Small intestine (tissue), 4 donors: ENCODE results near the gene TMEM237. TPM values are rescaled to one million over a fixed set of nuclear protein-coding genes. Genes with fewer than 3 reads are reported as not detected.

Experiments
- polyA plus RNA-seq, 4 donors: library from polyadenylated mRNA; stranded (reverse) in 3 of 4; unstranded in 1 of 4; fragments of 200-250 nt in 3 of 4; fragments of 120-200 nt in 1 of 4; gene quantifications; one replicate each; pipeline versions ENCODE4 v1.2.1 to v1.2.3, GENCODE V29; 2013
- donor health status: healthy with polysubstance abuse.
- donor health status: Bipolar disorder and iron deficiency.
- donor health status: healthy.

Gene TMEM237
- polyA plus RNA-seq, 4 donors, result under 0.01 to 12.4 (median 4.5) TPM

Other genes with a start within 250 kb of the TMEM237 start
- gene TRAK2, start 192.0 kb downstream of the TMEM237 start, polyA plus RNA-seq, result 10 to 100 TPM; 13.4 to 36.1 (median 21.5) TPM
- gene STRADB, start 191.8 kb downstream of the TMEM237 start, polyA plus RNA-seq, result 100 to 1,000 TPM in 2 of 4 donors, 10 to 100 TPM in 2; 30.3 to 160 (median 97.6) TPM
- under 1 TPM in 2 of 4 donors, not detected in 2; 0.04 to 0.09 TPM for gene MPP4, start 55.1 kb upstream of the TMEM237 start, polyA plus RNA-seq
- 10 to 100 TPM in 2 of 4 donors, 1 to 10 TPM in 2; 8.4 to 34.0 (median 10.8) TPM for gene ALS2, start 137.4 kb upstream of the TMEM237 start, polyA plus RNA-seq
- 1 to 10 TPM in 1 of 4 donors, under 1 TPM in 2, not detected in 1; 0.52 to 1.2 (median 0.54) TPM for gene CDK15, start 163.0 kb upstream of the TMEM237 start, polyA plus RNA-seq